ENCODE measurements around the gene TIMP1.

The TIMP1 gene

GRCh38 chrX:47623540-47624027 is 41.3 kb downstream of the TIMP1 start (continued):
- TF ChIP-seq ZNF843 (tag by site-specific recombination; IDR thresholded peaks at IDR 0.05) = no peak
- 0 out of 2 replicates have a peak, but pooled peaks have one; percentile 41 for TF ChIP-seq ZNF600 (tag by site-specific recombination; IDR thresholded peaks at IDR 0.05)
- TF ChIP-seq ZNF670 (tag by site-specific recombination; IDR thresholded peaks at IDR 0.05; ENCODE audit: low read depth) = no peak
- TF ChIP-seq ZNF211 (tag by site-specific recombination; IDR thresholded peaks at IDR 0.05; ENCODE audit: low read depth) = no peak
- no peak for TF ChIP-seq ZNF274 (IDR thresholded peaks at IDR 0.05; ENCODE audit: low read length)
- no peak for TF ChIP-seq ZNF274 (tag by site-specific recombination; IDR thresholded peaks at IDR 0.05; ENCODE audit: borderline replicate concordance)
- TF ChIP-seq ZBTB6 (tag by site-specific recombination; IDR thresholded peaks at IDR 0.05) = no peak
- no peak for TF ChIP-seq ZNF791 (tag by site-specific recombination; IDR thresholded peaks at IDR 0.05)
- no peak for TF ChIP-seq FEZF1 (tag by site-specific recombination; IDR thresholded peaks at IDR 0.05)
- no peak for TF ChIP-seq ZNF266 (tag by site-specific recombination; IDR thresholded peaks at IDR 0.05; ENCODE audit: low read depth)
- TF ChIP-seq ZNF768 (tag by site-specific recombination; IDR thresholded peaks at IDR 0.05) = no peak
- TF ChIP-seq PBX3 (CRISPR knock-in tag; IDR thresholded peaks at IDR 0.05) = no peak

- ChIA-PET POLR2A (no interaction called here), CTCF (interaction anchor here (1.7 kb wide), 1 partner anchor 18 kb away, joined by 7 read pairs; no protein-coding TSS in a partner anchor)
- Histone ChIP-seq H3K9me3 (ENCODE audit: control insufficient read depth, insufficient read depth, low read depth, low read length) (no peaks in the 10 kb centered on the region), H3K36me3 (ENCODE audit: control insufficient read depth in 2 of 2, insufficient read depth in 1 of 2, low read length in 2 of 2) (no peaks in the 10 kb centered on the region), H3K27ac (ENCODE audit: extremely low read depth, low read depth, low read length) (no peak overlapping the region), H3K4me3 (ENCODE audit: low read depth, low read length) (no peak overlapping the region), H3K4me1 (ENCODE audit: control insufficient read depth, insufficient read depth, low read length) (no peaks in the 10 kb centered on the region)
- TF ChIP-seq ZNF211 (tag by site-specific recombination; IDR thresholded peaks at IDR 0.05; ENCODE audit: low read depth) (no peak), SCRT2 (tag by site-specific recombination; IDR thresholded peaks at IDR 0.05) (peak; percentile 96), SCRT1 (tag by site-specific recombination; IDR thresholded peaks at IDR 0.05; ENCODE audit: borderline replicate concordance) (peak; percentile 91), ZNF302 (tag by site-specific recombination; IDR thresholded peaks at IDR 0.05; ENCODE audit: low read depth) (no peak)
Observed at GRCh38 chrX:47625365-47625764, 43.1 kb downstream of the TIMP1 start.

GRCh38 chrX:47628982-47629381 is 46.7 kb downstream of the TIMP1 start:
- ChIA-PET POLR2A (no interaction called here), CTCF (interaction anchor here (0.6 to 1.3 kb wide), 3 partner anchors 88 to 105 kb away, joined by 3 to 4 read pairs (median 3); no protein-coding TSS in a partner anchor)
- H3K4me3 ChIP-seq (ENCODE audit: low read depth, low read length) = no peak overlapping the region
- H3K36me3 ChIP-seq (ENCODE audit: control insufficient read depth in 2 of 2, insufficient read depth in 1 of 2, low read length in 2 of 2) = no peaks in the 10 kb centered on the region
- H3K27ac ChIP-seq (ENCODE audit: extremely low read depth, low read depth, low read length) = no peak overlapping the region
- H3K9me3 ChIP-seq (ENCODE audit: control insufficient read depth, insufficient read depth, low read depth, low read length) = no peaks in the 10 kb centered on the region
- TF ChIP-seq ZIC2 (tag by site-specific recombination; IDR thresholded peaks at IDR 0.05) (0 out of 2 replicates have a peak, but pooled peaks have one; percentile 13), HIC1 (tag by site-specific recombination; IDR thresholded peaks at IDR 0.05) (no peak), GLIS1 (tag by site-specific recombination; IDR thresholded peaks at IDR 0.05) (peak; percentile 84), ZNF184 (tag by site-specific recombination; IDR thresholded peaks at IDR 0.05) (no peak), ZFHX2 (tag by site-specific recombination; conservative IDR thresholded peaks at IDR 0.05) (0 out of 2 replicates have a peak, but pooled peaks have one; percentile 12), ZNF704 (tag by site-specific recombination; IDR thresholded peaks at IDR 0.05) (no peak)
- no peaks in the 10 kb centered on the region for H3K4me1 ChIP-seq (ENCODE audit: control insufficient read depth, insufficient read depth, low read length)
